GM18867 (cell line): ENCODE results near the gene ATF7IP.
"Not testable (repeated sequence)": the region's sequence is repeated elsewhere in the genome, so short reads cannot be mapped to it uniquely, and the experiment has no call there.

Experiments used
- ATAC-seq: cut with Tn5 transposase; IDR thresholded peaks from one replicate; pipeline ENCODE4 v1.9.1; 2021; ENCODE audit warnings: mild to moderate bottlenecking, moderate library complexity; ENCODE audit not compliant: unreplicated experiment

The ATF7IP gene, protein sequence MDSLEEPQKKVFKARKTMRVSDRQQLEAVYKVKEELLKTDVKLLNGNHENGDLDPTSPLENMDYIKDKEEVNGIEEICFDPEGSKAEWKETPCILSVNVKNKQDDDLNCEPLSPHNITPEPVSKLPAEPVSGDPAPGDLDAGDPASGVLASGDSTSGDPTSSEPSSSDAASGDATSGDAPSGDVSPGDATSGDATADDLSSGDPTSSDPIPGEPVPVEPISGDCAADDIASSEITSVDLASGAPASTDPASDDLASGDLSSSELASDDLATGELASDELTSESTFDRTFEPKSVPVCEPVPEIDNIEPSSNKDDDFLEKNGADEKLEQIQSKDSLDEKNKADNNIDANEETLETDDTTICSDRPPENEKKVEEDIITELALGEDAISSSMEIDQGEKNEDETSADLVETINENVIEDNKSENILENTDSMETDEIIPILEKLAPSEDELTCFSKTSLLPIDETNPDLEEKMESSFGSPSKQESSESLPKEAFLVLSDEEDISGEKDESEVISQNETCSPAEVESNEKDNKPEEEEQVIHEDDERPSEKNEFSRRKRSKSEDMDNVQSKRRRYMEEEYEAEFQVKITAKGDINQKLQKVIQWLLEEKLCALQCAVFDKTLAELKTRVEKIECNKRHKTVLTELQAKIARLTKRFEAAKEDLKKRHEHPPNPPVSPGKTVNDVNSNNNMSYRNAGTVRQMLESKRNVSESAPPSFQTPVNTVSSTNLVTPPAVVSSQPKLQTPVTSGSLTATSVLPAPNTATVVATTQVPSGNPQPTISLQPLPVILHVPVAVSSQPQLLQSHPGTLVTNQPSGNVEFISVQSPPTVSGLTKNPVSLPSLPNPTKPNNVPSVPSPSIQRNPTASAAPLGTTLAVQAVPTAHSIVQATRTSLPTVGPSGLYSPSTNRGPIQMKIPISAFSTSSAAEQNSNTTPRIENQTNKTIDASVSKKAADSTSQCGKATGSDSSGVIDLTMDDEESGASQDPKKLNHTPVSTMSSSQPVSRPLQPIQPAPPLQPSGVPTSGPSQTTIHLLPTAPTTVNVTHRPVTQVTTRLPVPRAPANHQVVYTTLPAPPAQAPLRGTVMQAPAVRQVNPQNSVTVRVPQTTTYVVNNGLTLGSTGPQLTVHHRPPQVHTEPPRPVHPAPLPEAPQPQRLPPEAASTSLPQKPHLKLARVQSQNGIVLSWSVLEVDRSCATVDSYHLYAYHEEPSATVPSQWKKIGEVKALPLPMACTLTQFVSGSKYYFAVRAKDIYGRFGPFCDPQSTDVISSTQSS

DNA sequence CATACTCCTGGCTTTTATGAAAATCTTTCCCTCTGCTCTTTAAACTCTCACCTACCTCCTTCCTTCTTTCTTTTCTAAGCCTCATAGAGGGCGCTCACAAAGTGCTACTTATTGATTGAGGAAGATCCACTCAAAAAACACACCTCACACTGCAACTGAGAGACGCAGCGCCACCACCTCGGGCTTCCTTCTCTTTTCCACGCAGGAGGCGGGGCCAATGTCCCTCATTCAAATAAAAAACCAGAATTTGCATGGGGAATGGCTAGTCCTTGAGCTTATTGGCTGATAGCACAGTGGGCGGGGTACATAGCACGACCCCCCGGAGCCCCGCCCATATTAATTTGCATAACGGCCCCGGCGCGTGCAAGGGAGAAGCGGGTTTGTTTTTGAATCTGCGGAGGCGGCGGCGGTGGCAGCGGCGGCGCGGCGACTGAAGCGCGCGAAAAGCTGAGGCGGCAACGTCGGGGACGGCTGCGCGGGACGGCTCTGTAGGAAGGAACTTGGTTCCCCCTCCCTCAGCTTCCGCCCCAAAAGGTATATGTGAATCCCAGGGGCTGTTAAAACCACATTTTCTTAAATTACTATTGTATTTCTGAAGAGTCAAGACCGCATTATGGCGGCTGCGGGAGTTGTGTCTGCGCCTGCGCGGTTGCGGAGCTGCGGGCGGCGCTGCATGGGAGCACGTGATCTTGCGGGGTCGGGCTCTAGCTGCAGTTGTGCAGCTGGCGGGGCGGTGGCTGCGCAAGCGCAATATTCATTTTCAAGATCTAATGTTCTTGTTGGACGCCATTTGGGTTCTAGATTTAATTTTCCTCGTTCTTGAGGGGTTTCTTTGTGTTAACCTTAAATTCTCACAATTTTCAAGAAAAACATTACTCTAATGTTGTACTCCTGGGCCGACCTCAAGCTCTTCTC lies at the start of gene ATF7IP:
ATF7IP (plus strand) TSS at position 389 of the 915 bp plus-strand sequence. CDS start 58,234 bp downstream, outside the sequence.
- ATAC-seq: peak; percentile 77

DNA sequence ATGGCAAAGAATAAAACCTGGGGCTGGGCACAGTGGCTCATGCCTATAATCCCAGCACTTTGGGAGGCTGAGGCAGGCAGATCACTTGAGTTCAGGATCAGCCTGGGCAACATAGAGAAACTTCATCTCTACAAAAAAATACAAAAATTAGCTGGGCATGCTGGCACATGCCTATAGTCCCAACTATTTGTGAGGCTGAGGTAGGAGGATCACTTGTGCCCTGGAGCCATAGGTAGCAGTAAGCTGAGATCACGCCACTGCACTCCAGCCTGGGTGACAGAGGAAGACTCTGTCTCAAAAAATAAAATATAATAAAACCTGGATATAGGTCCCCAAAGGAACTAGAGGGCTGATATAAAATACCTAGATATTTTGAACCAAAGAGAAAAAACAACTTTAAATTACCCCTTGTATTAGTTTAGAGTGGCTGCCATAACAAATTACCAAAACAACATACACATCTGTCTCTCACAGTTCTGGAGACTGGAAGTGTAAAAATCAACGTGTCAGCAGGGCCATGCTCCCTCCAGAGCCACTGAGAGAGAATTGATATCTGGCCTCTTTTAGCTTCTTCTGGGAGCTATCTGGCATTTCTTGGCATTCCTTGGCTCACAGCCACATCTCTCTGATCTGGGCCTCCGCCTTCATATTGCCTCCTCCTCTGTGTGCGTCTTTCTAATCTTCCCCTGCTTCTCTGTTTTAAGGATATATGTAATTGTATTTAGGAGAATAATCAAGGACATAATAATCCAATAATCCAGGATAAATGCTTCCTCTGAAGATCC lies 47.9 kb upstream of the ATF7IP start:
- ATAC-seq: no peak

DNA sequence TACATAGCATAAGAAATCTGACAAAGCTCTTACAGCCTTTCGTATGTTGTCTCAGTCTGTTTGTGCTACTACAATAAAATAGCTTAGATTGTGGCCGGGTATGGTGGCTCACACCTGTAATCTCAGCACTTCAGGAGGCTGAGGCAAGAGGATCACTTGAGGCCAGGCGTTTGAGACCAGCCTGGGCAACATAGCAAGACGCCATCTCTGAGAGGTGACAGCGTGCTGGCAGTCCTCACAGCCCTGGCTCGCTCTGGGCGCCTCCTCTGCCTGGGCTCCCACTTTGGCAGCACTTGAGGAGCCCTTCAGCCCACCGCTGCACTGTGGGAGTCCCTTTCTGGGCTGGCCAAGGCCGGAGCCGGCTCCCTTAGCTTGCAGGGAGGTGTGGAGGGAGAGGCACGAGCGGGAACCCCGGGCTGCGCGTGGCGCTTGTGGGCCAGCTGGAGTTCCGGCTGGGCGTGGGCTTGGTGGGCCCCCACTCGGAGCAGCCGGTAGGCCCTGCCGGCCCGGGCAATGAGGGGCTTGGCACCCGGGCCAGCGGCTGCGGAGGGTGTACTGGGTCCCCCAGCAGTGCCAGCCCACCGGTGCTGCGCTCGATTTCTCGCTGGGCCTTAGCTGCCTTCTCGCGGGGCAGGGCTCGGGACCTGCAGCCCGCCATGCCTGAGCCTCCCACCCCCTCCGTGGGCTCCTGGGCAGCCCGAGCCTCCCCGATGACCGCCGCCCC lies 45.6 kb upstream of the ATF7IP start:
- ATAC-seq: not testable (repeated sequence)

DNA sequence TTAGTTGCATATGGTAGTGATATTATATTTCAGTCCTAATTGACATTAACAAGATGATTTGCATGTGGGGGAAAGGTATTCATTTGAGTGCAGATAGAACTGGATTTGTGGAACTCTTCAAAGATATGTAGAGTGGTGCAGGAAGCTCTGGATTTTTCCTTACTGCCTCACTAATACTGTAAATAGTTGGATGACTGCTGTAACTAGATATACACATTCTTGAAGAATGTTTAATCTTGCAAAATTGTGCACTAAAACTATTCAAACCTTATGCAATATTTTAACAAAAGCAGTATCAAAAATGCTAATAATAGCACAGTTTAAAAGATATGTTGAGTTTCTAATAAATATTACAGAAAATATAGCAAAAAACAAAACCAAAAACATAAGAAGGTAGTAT lies 43.1 kb upstream of the ATF7IP start:
- ATAC-seq: no peak

DNA sequence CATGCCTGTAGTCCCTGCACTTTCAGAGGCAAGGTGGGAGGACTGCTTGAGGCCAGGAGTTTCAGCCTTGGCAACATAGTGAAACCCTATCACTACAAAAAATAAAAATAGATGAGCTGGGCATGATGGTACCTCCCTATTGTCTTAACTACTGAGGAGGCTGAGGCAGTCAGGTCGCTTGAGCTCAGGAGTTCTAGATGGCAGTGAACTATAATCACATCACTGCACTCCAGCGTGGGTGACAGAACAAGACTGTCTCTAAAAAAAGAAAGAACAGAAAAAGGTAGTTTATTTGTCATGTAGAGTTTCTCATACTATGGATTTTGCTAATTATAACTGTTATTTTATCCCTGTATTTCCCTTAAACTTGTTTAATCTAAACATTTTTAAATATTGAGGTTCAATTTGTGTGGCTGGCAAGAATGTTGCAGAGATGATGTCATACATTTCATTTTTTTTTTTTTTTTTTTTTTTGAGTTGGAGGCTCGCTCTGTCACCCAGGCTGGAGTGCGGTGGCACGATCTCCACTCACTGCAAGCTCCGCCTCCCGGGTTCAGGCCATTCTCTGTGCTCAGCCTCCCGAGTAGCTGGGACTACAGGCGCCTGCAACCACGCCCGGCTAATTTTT lies 39.7 kb upstream of the ATF7IP start:
- no peak for ATAC-seq

DNA sequence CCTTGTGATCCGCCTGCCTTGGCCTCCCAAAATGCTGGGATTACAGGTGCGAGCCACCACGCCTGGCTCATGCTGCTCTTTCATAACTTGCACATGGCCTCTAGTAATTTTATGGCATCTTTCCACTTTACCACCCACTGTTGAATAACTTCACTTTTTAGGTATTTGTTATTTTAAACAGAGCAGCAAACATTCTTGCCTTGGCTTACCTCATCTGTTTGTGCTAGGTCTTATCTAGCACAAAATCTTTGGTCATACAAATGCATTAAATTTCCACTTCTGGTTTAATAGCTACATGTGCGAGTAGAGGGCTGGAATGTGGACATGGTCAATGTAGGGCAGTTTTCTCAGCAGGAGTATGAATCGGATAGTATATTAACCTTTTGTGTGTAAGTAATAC lies 38.8 kb upstream of the ATF7IP start:
- no peak for ATAC-seq

DNA sequence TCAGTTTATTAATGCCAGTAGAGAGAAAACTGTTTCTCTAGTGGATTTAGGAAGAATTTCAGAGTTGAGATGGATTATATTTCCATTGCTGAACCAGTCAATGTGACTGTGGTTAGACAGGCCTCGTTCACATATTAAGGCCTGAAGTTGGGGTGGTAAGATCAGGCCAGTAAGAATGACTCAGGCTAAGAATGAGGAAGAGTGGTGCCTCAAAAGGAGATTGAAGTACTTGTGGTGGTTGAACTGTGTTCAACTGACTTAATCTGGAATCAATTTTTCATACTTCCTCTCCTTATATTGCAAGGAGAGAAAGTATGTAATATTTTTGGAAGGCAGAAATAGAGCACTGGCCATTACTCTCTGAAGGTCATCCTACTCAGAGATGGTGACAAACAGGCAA lies 37.8 kb upstream of the ATF7IP start:
- no peak for ATAC-seq

DNA sequence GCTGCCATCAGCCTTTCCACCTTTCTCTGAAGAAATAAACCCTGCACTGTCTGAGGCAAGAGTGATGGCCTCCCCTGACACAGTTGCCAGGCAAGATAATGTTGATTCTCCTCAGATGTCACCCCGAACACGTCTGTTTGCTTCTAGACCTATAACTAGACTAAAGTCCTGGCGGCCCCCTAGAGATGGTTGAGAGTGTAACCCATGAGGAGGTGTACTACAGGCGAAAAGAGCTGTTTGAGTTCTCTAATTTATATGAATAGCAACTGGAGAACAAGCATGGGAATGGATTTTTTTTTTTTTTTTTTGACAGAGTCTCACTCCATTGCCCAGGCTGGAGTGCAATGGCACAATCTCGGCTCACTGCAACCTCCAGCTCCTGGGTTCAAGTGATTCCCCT lies 33.0 kb upstream of the ATF7IP start:
- no peak for ATAC-seq

DNA sequence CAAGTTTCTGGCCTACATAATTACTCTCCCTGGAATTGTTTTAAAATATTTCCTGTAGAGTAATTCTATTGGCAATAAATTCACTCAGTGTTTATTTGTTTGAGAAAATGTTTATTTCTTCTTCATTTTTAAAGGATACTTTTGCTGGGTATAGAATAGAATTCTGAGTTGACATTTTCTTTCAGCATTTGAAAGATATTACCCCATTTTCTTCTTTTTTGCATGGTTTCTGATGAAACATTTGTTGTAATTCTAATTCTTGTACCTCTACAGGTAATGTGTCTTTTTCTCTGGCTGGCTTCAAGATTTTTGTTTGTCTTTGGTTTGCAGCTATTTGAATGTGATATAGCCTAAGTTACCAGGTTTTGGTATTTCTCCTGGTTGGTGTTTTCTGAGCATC lies 25.1 kb upstream of the ATF7IP start:
- ATAC-seq: no peak

DNA sequence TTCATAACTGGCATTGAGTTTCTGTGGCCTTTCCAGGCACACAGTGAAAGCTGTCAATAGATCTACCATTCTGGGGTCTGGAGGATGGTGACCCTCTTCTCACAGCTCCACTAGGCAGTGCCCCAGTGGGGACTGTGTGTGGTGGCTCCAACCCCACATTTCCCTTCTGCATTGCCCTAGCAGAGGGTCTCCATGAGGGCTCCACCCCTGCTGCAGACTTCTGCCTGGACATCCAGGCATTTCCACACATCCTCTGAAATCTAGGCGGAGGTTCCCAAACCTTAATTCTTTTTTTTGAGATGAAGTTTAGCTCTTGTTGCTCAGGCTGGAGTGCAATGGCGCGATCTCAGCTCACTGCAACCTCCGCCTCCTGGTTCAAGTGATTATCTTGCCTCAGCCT lies 14.0 kb upstream of the ATF7IP start:
- not testable (repeated sequence) for ATAC-seq

DNA sequence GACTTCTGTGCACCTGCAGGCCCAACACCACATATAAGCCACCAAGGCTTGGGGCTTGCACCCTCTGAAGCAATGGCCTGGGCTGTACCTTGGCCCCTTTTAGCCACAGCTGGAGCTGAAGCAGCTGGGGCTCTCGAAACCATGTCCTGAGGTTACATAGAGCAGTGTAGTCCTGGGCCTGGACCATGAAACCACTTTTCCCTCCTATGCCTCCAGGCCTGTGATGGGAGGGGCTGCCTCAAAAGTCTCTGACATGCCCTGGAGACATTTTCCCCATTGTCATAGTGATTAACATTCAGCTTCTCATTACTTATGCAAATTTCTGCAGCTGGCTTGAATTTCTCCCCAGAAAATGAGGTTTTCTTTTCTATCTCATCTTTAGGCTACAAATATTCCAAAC lies 13.4 kb upstream of the ATF7IP start:
- ATAC-seq: not testable (repeated sequence)

DNA sequence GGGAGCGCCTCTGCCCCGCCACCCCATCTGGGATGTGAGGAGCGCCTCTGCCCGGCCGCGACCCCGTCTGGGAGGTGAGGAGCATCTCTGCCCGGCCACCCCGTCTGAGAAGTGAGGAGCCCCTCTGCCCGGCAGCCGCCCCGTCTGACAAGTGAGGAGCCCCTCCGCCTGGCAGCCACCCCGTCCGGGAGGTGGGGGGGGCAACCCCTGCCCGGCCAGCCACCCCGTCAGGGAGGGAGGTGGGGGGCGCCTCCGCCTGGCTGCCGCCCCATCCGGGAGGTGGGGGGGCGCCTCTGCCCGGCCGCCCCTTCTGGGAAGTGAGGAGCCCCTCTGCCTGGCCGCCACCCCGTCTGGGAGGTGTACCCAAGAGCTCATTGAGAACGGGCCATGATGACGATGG lies 10.8 kb upstream of the ATF7IP start:
- ATAC-seq: not testable (repeated sequence)

DNA sequence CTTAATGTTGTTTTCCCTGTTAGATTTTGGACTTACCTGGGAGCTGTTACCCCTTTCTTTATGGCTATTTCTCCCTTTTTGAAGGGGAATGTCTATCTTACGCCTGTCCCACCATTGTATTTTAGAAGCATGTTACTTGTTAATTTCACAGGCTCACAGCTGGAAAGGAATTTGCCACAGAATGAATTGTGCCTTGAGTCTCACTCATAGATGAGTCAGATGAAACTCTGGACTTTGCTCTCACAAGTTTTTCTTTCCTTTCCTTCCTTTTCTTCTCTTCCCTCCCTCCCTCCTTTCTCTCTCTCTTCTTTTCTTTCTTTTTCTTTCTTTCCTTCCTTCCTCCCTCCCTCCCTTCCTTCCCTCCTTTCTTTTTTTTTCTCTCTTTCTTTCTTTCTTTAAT lies 9.3 kb upstream of the ATF7IP start:
- no peak for ATAC-seq

DNA sequence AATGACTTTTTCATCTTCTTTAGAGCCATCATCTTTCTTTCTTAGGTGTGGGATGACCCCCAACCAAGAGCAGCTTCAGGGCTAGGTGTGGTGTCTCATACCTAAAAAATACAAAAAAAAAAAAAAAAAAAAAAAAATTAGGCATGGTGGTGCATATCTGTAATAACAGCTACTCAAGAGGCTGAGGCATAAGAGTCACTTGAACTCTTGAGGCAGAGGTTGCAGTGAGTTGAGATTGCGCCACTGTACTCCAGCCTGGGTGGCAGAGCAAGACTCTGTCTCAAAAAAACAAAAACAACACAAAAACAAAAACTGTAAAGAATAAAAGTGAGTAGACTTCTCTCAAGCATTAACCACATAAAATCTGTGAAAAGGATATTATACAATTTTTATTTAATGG lies 8.0 kb upstream of the ATF7IP start:
- no peak for ATAC-seq

DNA sequence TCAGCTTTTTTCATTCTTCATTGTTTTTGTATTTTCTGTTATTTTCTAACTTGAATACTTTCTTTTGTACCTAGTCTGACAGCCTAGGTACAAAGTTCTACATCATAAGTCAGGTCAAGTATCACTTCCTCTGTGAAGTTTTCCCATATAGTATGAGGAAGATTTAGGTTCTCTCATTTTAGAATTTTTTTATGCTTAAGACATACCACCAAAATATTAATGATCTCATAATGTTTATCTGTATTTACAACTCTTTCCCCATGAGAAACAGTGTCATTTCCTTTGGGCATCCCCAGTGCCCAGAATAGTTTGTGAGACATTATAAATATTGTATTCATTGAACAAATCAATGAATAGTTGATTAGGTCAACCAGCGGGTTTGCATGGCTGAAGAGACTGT lies 3.1 kb upstream of the ATF7IP start:
- ATAC-seq: no peak

DNA sequence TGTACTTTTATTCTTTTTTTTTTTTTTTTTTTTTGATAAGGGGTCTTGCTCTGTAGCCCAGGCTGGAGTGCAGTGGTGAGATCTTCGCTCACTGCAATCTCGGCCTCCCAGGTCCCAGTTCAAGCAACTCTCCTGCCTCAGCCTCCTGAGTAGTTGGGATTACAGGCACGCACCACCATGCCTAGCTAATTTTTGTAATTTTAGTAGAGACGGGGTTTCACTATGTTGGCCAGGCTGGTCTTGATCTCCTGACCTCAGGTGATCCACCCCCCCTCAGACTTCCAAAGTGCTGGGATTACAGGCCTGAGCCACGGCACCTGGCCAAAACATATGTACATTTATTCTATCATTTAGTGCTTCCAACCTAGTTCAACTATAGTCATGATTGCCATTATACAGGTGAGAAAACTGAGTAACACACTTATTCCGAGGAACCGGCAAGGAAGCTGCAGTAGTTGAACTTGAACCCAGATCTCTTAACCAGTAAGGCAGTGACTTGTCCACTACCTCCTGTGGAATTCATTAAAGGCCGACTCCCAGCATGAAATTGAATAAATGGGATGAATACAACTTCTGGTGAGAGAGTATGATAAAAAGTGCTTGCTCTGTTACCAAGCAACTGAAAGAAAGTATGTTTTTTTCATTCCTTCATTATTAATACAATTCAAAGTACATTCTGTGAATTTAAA lies 755 bp upstream of the ATF7IP start:
- no peak for ATAC-seq

DNA sequence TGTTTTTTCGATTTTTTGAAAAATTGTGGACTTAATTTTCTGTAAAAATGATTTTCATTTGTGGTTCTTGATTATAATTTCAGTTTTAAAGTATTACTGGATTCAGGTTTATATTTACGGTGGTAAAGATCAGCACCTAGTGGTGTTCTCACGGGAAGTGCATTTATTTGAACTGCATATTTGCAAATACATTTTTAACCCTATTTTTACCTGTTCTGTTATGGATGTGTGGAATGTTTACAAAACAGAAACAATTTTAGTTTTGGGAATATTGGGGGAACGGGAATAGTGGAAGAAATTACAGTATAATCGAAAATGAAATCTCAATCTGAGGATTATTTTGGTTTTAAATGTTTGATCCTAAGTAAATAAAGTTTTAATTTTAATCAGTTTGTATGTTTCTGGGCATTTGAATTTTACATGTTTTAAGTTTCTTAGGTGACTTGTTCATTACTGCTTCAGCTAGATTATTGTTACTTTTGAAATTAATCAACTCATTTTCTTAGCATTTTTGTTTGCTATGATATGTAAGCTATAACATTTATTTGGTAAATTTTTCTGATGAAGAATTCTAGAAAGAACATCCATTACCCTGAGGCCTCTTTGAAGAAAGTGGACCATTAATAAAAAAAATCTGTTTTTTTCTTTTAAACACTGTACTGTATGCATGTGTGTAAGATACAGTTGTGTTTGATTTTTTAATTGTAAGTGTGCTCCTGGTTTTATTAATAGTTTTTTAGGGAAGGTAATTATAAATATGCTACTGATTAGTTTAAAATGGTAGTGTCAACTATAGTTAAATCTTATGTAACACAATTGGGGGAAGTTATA lies 942 bp downstream of the ATF7IP start:
- ATAC-seq: no peak
